HG02885 (cell line): ENCODE results near the gene PGAP6.
A peak's percentile ranks its signal among the peaks of the same experiment; 100 is the strongest.
"Not testable (repeated sequence)": the region's sequence is repeated elsewhere in the genome, so short reads cannot be mapped to it uniquely, and the experiment has no call there.

Experiments
- ATAC-seq: cut with Tn5 transposase; IDR thresholded peaks from one replicate; pipeline ENCODE4 v1.9.1; 2021; ENCODE audit warnings: mild to moderate bottlenecking; ENCODE audit not compliant: unreplicated experiment, poor library complexity

PGAP6 gene

DNA sequence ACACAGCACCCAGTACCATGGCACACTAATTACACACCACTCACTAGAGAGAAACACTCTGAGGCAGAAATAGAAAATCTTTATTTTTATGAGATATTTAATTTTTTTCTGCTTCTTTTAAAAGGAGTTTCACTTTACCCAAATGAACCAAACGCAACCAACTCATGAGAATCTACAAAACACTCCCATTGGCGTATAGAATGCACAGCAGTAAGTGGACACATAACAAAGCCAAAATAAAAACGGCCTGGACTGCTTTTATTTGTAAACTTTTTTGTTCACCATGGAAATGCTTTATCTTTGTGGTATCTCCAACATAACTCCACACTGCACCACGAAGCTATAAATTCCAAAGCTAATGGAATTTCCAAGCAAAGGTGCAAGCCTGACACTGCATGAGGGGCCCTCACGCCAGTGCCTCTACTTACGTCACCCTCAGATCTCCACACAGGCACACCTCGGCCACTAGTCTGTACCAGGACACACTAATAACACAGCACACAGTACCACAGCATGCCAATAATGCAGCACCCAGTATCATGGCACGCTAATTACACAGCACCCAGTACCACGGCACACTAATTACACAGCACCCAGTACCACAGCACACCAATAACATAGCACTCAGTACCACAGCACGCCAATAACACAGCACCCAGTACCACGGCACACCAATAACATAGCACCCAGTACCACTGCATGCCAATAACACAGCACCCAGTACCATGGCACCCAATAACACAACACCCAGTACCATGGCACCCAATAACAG lies 46.7 kb downstream of the PGAP6 start:
- not testable (repeated sequence) for ATAC-seq

DNA sequence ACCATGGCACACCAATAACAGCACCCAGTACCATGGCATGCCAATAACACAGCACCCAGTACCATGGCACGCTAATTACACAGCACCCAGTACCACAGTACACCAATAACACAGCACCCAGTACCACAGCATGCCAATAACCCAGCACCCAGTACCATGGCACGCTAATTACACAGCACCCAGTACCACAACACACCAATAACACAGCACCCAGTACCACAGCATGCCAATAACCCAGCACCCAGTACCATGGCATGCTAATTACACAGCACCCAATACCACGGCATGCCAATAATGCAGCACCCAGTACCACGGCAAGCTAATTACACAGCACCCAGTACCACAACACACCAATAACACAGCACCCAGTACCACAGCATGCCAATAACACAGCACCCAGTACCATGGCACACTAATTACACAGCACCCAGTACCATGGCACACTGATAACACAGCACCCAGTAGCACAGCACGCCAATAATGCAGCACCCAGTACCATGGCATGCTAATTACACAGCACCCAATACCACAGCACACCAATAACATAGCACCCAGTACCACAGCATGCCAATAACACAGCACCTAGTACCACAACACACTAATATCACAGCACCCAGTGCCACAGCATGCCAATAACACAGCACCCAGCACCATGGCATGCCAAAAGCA lies 47.5 kb downstream of the PGAP6 start:
- not testable (repeated sequence) for ATAC-seq

DNA sequence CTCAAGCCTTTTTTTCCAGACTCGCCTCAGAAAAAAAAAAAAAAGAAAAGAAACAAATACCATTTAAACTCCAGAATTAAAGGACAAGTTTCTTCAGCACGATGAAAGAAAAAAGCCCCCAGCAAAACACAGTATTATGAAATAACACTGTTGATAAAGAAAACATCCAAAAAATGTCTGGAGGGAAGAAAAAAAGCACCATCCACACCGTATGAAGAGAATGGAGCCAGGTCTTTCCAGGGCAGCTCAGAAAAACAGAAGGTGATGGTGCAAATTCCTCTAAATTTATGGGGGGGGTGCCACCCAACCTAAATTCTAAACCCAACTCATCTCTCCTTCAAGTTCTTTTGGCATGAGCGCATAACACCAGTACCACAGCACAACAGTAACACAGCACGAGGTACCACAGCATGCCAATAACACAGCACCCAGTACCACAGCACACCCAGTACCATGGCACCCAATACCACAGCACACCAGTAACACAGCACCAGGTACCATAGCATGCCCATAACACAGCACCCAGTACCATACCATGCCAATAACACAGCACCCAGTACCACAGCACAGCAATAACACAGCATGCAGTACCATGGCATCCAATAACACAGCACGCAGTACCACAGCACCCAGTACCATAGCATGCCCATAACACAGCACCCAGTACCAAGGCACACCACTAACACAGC lies 48.2 kb downstream of the PGAP6 start:
- no peak for ATAC-seq

DNA sequence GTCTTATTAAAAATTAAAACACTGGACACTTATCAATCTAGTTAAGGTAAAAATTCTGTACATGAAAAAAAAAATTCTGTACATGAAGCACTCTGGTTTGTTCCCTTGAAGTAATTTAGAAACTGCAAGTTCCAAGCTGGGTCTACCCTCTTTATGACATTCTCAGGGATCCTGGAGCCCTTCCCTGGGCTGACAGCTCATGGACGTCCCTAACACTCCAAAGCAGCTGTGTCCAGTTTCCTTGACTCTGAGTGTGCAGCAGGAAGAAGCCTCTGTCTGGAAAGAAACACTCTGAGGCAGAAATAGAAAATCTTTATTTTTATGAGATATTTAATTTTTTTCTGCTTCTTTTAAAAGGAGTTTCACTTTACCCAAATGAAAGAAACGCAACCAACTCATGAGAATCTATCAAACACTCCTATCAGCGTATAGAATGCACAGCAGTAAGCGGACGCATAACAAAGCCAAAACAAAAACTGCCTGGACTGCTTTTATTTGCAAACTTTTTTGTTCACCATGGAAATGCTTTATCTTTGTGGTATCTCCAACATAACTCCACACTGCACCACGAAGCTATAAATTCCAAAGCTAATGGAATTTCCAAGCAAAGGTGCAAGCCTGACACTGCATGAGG lies 50.5 kb downstream of the PGAP6 start:
- not testable (repeated sequence) for ATAC-seq

DNA sequence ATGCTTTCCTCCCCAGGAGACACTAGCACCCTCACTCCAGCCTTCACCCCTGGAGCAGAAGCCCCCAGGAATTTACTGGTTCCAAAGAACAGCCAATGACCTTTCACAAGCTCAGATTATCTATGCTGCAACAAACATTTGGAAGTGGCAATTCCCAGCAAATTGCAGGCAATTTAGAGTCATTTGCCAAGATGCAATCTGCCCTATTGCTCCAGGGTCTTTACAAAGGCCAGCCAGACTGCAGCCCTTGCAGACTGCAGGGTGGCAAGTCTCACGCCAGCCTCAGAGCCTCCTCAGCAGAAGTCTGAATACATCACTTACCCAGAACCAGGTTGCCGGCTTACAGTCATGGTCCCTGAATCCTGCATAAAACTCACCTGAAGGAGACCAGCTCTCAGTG lies 51.0 kb downstream of the PGAP6 start:
- ATAC-seq: no peak

DNA sequence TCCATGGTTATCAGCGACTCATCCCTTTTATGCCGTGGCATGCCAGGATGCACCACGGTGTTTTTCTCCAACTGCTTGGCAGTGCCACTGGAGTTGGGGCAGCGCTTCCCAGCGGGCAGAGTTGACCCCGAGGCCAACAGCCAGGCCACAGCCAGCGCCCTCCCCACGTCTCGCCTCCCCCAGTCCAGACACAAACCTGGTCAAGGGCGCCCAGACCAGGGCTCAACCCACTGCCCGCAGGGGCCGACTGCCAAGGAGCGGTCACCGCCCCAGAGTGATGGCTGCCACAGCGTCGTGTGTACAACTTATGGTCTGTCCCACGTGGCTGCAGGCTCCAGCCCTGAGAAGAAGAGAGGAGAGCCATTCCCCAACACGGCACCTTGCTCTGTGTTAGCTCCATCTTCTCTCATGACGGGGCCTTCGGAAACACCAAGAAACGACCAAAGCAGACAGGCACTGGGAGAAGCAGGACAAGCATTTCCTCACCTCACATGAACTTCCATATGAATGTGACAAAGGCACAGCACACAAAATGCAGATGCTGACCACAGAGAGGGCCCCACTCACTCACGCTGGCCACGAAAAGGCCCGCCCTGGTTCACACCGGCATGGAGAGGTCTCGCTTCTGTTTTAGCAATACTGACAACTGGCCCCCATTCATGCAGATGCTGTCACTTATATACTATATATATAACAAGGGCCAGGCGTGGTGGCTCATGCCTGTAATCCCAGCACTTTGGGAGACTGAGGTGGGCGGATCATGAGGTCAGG lies 56.2 kb downstream of the PGAP6 start:
- ATAC-seq: no peak

DNA sequence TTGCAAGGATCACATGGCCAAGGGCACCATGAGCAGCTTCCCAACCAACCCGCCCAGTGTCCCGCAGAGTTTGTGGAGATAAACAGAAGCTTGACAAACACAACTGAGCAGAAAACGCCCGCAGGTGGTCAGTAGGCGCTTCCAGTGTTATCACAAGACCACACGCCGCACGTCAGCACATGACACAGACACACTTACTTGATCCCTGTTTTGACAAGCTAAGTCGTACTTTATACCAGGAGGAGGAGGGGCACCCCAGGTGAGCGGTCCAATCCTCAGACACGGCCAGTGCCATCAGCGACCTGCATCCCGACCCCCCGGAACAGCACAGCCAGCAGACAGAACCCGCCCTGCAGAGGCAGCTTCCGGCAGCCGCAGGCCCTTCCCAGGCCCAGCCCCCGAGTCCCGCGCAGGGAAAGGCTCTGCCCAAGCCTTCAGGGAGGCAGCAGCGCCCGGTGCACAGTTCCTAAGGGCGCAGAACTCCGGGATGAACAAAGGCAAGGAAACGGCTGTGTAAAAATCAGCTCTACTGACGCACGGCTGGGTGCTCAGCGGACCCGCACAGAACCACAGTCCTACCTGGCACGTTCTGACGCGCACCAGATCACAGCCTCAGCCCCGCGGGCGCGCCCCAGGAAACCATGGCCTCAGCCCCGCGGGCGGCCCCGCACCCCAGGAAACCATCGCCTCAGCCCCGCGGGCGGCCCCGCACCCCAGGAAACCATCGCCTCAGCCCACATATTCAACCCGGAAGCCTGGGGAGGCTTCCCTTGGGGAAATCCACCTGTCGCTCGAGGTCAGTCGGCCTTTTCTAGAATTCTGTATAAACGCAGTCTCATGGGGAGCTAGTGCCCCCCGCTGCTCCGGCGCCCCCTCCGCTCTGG lies 57.1 kb downstream of the PGAP6 start:
- peak; percentile 41 for ATAC-seq

DNA sequence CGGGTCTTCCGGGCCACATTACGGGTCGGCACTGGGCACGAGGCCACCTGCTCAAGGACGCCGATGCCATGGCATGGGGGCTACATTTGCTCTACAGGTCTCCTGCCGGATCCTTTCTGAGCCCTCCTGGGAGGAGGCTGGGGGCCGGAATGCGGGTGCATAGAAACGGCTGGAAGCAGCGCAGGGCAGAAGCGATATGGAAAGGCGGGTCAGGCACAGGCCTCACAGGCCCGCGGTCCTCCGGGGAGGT lies 57.7 kb downstream of the PGAP6 start:
- ATAC-seq: no peak

DNA sequence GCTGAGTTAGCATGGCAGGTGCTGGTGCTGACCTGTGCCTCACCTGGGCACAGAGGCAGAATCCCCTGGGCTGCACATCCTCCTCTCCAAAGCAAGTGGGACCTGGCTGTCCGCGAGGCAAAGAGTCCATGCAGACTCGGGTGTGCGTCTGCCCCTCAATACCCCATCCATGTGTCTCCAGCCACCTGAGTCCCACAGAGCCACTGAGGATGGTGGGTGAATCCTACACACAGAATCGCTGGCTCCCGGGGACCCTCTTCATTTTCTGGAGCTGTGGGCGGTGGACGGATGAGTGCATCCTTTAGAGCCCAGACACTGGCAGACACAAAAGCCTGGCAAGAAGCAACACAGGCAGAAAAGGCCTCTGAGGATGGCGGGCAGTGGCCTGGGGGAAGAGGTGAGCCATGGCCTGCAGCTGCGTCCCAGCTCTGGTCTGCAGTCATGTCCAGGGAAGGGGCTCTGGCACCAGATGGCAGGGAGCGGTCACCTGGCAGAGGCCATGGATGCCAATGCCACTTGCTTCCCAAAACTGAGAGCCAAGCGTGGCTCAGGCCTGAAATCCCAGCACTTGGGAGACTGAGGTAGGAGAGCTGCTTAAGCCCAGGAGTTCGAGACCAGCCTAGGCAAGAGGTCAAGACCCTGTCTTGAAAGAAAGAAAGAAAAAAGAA lies 59.2 kb downstream of the PGAP6 start:
- ATAC-seq: no peak

DNA sequence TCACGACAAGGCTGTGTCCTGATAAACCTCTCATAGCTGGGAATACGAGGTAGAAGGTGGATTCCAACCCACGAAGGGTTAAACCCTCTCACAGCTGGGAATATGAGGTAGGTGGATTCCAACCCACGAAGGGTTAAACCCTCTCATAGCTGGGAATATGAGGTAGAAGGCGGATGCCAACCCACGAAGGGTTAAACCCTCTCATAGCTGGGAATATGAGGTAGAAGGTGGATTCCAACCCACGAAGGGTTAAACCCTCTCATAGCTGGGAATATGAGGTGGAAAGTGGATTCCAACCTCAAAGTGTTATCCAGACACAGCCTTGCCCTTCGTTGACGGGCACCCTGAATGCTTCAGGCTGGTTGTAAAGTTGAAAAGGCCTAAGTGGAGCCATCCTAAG lies 60.2 kb downstream of the PGAP6 start:
- ATAC-seq: no peak
